GM12878 (cell line): ENCODE data around the gene ARL5B. TPM values are rescaled to one million over a fixed set of nuclear protein-coding genes. Genes with fewer than 3 reads are reported as not detected.
A peak's percentile ranks its signal among the peaks of the same experiment; 100 is the strongest.

Source experiments
- ASH2L ChIP-seq: fragments of 300-600, 200-600 bp; sonication (generic); IDR thresholded peaks from 2 replicates; pipeline ENCODE4 v1.6.1; 2017; ENCODE audit warnings: low read depth, mild to moderate bottlenecking, borderline replicate concordance
- CBX3 ChIP-seq: fragments of 200-600 bp; sonication (generic); IDR thresholded peaks from 2 replicates; pipeline ENCODE4 v1.6.1; 2016; ENCODE audit warnings: low read depth, borderline replicate concordance
- CEBPB ChIP-seq, 2 experiments: fragments of 150-350 bp in 1 of 2; IDR thresholded peaks; 2 replicates each; pipeline ENCODE4 v1.6.1; 2012 to 2014; ENCODE audit warnings: low read depth in 2 of 2, low read length in 2 of 2, borderline replicate concordance in 1 of 2, inconsistent platforms in 1 of 2
- E2F8 ChIP-seq: fragments of 450-650 bp; IDR thresholded peaks from 2 replicates; pipeline ENCODE4 v1.6.1; 2018; ENCODE audit warnings: mild to moderate bottlenecking, low read depth, moderate library complexity; ENCODE audit not compliant: partially characterized antibody
- FOS ChIP-seq: IDR thresholded peaks from 3 replicates; pipeline ENCODE4 v1.6.1; 2011; ENCODE audit warnings: borderline replicate concordance; ENCODE audit not compliant: insufficient read length; ENCODE audit errors: extremely low read depth
- GATAD2B ChIP-seq: fragments of 450-650 bp; conservative IDR thresholded peaks from 2 replicates; pipeline ENCODE4 v1.6.1; 2017; ENCODE audit warnings: low read depth, mild to moderate bottlenecking, moderate library complexity
- HCFC1 ChIP-seq: fragments of 150-350 bp; IDR thresholded peaks from 2 replicates; pipeline ENCODE4 v1.6.1; 2014; ENCODE audit warnings: low read length
- HDGF ChIP-seq: fragments of 450-650 bp; IDR thresholded peaks from 2 replicates; pipeline ENCODE4 v1.6.1; 2016; ENCODE audit warnings: antibody characterized with exemption
- KAT2A ChIP-seq: conservative IDR thresholded peaks from 2 replicates; pipeline ENCODE4 v1.6.1; 2011; ENCODE audit warnings: low read depth, low read length; ENCODE audit not compliant: control insufficient read depth
- KLF5 ChIP-seq: fragments of 450-650 bp; IDR thresholded peaks from 2 replicates; pipeline ENCODE4 v1.6.1; 2014; ENCODE audit warnings: mild to moderate bottlenecking; ENCODE audit not compliant: partially characterized antibody
- MAX ChIP-seq: IDR thresholded peaks from 2 replicates; pipeline ENCODE4 v1.6.1; 2012; ENCODE audit warnings: low read depth, low read length, improper control_type of control experiment
- MTA2 ChIP-seq: fragments of 450-650 bp; IDR thresholded peaks from 2 replicates; pipeline ENCODE4 v1.6.1; 2016; ENCODE audit warnings: low read depth, mild to moderate bottlenecking, moderate library complexity
- NKRF ChIP-seq: fragments of 450-650 bp; conservative IDR thresholded peaks from 2 replicates; pipeline ENCODE4 v1.6.1; 2017; ENCODE audit warnings: mild to moderate bottlenecking, moderate library complexity
- NRF1 ChIP-seq: conservative IDR thresholded peaks from 2 replicates; pipeline ENCODE4 v1.6.1; 2011; ENCODE audit warnings: mild to moderate bottlenecking, low read depth, low read length, improper control_type of control experiment
- PAX8 ChIP-seq: fragments of 450-650 bp; IDR thresholded peaks from 2 replicates; pipeline ENCODE4 v1.6.1; 2017; ENCODE audit warnings: mild to moderate bottlenecking, moderate library complexity
- POU2F2 ChIP-seq: IDR thresholded peaks from 3 replicates; pipeline ENCODE4 v1.6.1; 2011; ENCODE audit warnings: low read depth, mild to moderate bottlenecking, low read length, borderline replicate concordance
- RELB ChIP-seq: fragments of 450-650 bp; IDR thresholded peaks from 2 replicates; pipeline ENCODE4 v1.6.1; 2017; ENCODE audit warnings: low read depth, mild to moderate bottlenecking, moderate library complexity
- SKIL ChIP-seq: fragments of 450-650 bp; IDR thresholded peaks from 2 replicates; pipeline ENCODE4 v1.6.1; 2017; ENCODE audit warnings: mild to moderate bottlenecking, low read depth, inconsistent platforms; ENCODE audit not compliant: poor library complexity, severe bottlenecking
- SMAD1 ChIP-seq: fragments of 450-650 bp; IDR thresholded peaks from 2 replicates; pipeline ENCODE4 v1.6.1; 2018; ENCODE audit warnings: mild to moderate bottlenecking, low read depth; ENCODE audit not compliant: partially characterized antibody
- ZNF207 ChIP-seq: fragments of 450-650 bp; IDR thresholded peaks from 2 replicates; pipeline ENCODE4 v1.6.1; 2014; ENCODE audit warnings: antibody characterized with exemption, mild to moderate bottlenecking, borderline replicate concordance
- ZNF217 ChIP-seq: fragments of 450-650 bp; IDR thresholded peaks from 2 replicates; pipeline ENCODE4 v1.6.1; 2017; ENCODE audit warnings: antibody characterized with exemption, mild to moderate bottlenecking
- polyA plus RNA-seq, 11 experiments: library from polyadenylated mRNA; depleted of rRNA in 4 of 11; unstranded in 6 of 11; stranded (reverse) in 5 of 11; fragments of >200 nt; fragmentation: Nextera tagmentation in 4 of 11; fragmentation: Illumina TruSeq in 1 of 11; extraction: Ambion mirVana in 4 of 11; extraction: Trizol in 1 of 11; gene quantifications; 1 replicate in 1 of 11; 2 replicates in 10 of 11; pipeline versions ENCODE4 v1.2.1 to v1.2.3, GENCODE V29; 2011 to 2016; ENCODE audit warnings: inconsistent platforms in 2 of 11, missing spikeins in 2 of 11, low read depth in 1 of 11
- total RNA-seq, 4 experiments: library from RNA; depleted of rRNA in 3 of 4; stranded (reverse); fragments of >200 nt in 3 of 4; fragmentation: Illumina TruSeq in 1 of 4; extraction: Trizol in 1 of 4; gene quantifications; 2 replicates each; pipeline versions ENCODE4 v1.2.1 to v1.2.3, GENCODE V29; 2013 to 2021

The ARL5B gene
- total and polyA plus RNA-seq, 10 of the 15 experiments (the other 5 are each of a cell fraction or from before 2014, with no cell fraction given) = 2.5 to 20.7 (median 9.1) TPM

- TF ChIP-seq NKRF = peak; percentile 98
- no peak for TF ChIP-seq KAT2A
- peak; percentile 51; the same call in 2 of the 3 replicates for TF ChIP-seq POU2F2
- TF ChIP-seq SMAD1 = peak; percentile 70
- TF ChIP-seq MAX = peak; percentile 64; the same call in 1 of the 2 replicates
- TF ChIP-seq ZNF207 = peak; percentile 79; the same call in 1 of the 2 replicates
- peak; percentile 28 for TF ChIP-seq MTA2
- peak; percentile 87 for TF ChIP-seq E2F8
- TF ChIP-seq CBX3 = no peak
- 0 out of 2 replicates have a peak, but pooled peaks have one; percentile 31 for TF ChIP-seq GATAD2B
- TF ChIP-seq ASH2L = no peak
- TF ChIP-seq CEBPB (IDR thresholded peaks at IDR 0.05; ENCODE audit: borderline replicate concordance in 1 of 2, low read depth in 2 of 2, low read length in 2 of 2) = no peak
- TF ChIP-seq FOS = no peak
- TF ChIP-seq HCFC1 = peak; percentile 63; the same call in 1 of the 2 replicates
- no peak for TF ChIP-seq PAX8
- peak; percentile 90 for TF ChIP-seq RELB
- 0 out of 2 replicates have a peak, but pooled peaks have one; percentile 5 for TF ChIP-seq NRF1
- peak; percentile 72; the same call in 1 of the 2 replicates for TF ChIP-seq HDGF
- TF ChIP-seq ZNF217 = no peak
- no peak for TF ChIP-seq SKIL
- TF ChIP-seq KLF5 = peak; percentile 35
Measured at GRCh38 chr10:18651324-18652007, 7.8 kb upstream of the ARL5B start, which contains the start of gene NSUN6 (continued).
